Activated gamma-delta T cell (primary cell): Measurements from ENCODE around the gene LRRC17.

Experiments
- DNase-seq: peaks from one replicate; lab custom pipeline; 2025; lab: John Stamatoyannopoulos, UW
- total RNA-seq, 2 donors: gene quantifications; one replicate each; lab custom pipeline; 2026; lab: John Stamatoyannopoulos, UW

Gene LRRC17
- 1.0 to 1.6 reads per million in 2 donors for total RNA-seq

- no peak for DNase-seq
These were observed at the start of gene LRRC17 for GRCh38 chr7:102912742-102913141. Gene LRRC17 (plus strand): TSS chr7:102913000. CDS start chr7:102933914, 20,914 bp downstream.

GRCh38 chr7:102864958-102865357 lies 47.8 kb upstream of the LRRC17 start:
- no peak for DNase-seq

GRCh38 chr7:102866535-102867215 lies 46.1 kb upstream of the LRRC17 start:
- DNase-seq: no peak

GRCh38 chr7:102869195-102869594 lies 43.6 kb upstream of the LRRC17 start:
- DNase-seq: no peak

GRCh38 chr7:102872460-102872859 lies 40.3 kb upstream of the LRRC17 start:
- DNase-seq: no peak

GRCh38 chr7:102873470-102874165 lies 39.2 kb upstream of the LRRC17 start:
- no peak for DNase-seq

- DNase-seq: no peak
These were observed 38.5 kb upstream of the LRRC17 start for GRCh38 chr7:102874166-102874829.

GRCh38 chr7:102874966-102875365 lies 37.8 kb upstream of the LRRC17 start:
- DNase-seq: no peak

GRCh38 chr7:102875700-102876295 lies 37.0 kb upstream of the LRRC17 start:
- no peak for DNase-seq

GRCh38 chr7:102883098-102883860 lies 29.5 kb upstream of the LRRC17 start:
- DNase-seq: no peak

GRCh38 chr7:102888561-102889233 lies 24.1 kb upstream of the LRRC17 start:
- DNase-seq: no peak

- no peak for DNase-seq
These were observed 22.9 kb upstream of the LRRC17 start for GRCh38 chr7:102889851-102890250.

GRCh38 chr7:102890292-102890970 lies 22.4 kb upstream of the LRRC17 start:
- DNase-seq: no peak

- no peak for DNase-seq
These were observed 21.7 kb upstream of the LRRC17 start for GRCh38 chr7:102890971-102891692.

- no peak for DNase-seq
These were observed 21.0 kb upstream of the LRRC17 start for GRCh38 chr7:102891693-102892261.

- DNase-seq: no peak
These were observed 20.0 kb upstream of the LRRC17 start for GRCh38 chr7:102892631-102893278.

- no peak for DNase-seq
These were observed 17.2 kb upstream of the LRRC17 start for GRCh38 chr7:102895602-102896001.

GRCh38 chr7:102896585-102896984 lies 16.2 kb upstream of the LRRC17 start:
- DNase-seq: no peak

GRCh38 chr7:102897211-102897631 lies 15.6 kb upstream of the LRRC17 start:
- no peak for DNase-seq
